Left lobe of liver (tissue), 2 donors: ENCODE measurements around the gene EDAR. TPM values are rescaled to one million over a fixed set of nuclear protein-coding genes. Genes with fewer than 3 reads are reported as not detected.

Source experiments
- ATAC-seq: fragments of 200-7000 bp; cut with Tn5 transposase; one replicate; pipeline ENCODE4 v1.9.1; 2020; ENCODE audit warnings: mild to moderate bottlenecking, moderate library complexity
- DNase-seq: peaks from one replicate; pipeline ENCODE4 v3.0.0-alpha.2; 2020; ENCODE audit warnings: low spot score
- total RNA-seq: library from RNA; stranded (reverse); gene quantifications from one replicate; pipeline ENCODE4 v1.2.1, GENCODE V29; 2021
- donor health status: DM: no; HTN: no; CAD: no; lungs with moderate emphysema.
- donor health status: DM: no; HTN: yes; CAD: no.

The EDAR gene
- total RNA-seq, 1 donor from 2014 or later, result 1.8 TPM

DNA sequence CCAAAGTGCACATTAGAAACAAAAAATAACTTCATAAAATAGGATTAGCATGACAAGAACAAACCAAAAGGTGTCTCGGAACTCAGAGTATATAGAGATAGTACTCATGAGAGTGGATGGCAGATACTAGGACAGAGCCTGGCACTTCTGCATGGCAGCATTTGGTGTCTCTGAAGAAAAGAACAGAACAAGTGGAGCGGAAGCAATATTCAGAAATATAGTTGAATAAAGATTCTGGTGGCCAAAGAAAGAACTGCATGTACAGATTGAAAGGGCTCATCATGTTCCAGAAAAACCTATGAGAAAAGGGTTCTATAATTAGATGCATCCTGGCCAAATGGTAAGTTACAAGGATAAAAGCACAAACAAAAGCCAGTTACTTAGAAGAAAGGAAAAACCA lies 111.5 kb downstream of the EDAR start:
- ATAC-seq (no peak), DNase-seq (no peak)

DNA sequence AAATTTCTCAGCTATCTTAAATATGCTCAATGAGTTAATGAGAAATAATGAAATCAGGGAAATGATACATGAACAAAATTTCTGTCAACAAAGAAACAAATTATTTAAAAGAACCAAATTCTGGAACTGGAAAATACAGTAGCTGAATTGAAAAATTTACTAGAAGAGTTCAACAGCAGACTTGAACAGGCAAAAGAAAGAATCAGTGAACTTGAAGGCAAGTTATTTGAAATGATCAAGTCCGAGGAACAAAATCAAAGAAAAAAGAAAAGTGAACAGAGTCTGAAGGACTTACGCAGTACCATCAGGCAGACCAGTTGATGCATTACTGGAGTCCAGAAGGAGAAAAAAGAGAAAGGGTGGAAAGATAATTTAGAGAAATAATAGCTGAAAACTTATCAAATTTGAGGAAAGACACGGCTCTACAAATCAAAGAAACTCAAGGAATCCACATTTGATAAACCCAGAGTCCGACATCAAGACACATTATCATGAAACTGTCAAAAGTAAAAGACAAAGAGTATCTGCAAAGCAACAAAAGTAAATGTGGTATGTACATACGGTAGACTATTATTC lies 118.9 kb downstream of the EDAR start:
- ATAC-seq, result no peak
- no peak for DNase-seq

DNA sequence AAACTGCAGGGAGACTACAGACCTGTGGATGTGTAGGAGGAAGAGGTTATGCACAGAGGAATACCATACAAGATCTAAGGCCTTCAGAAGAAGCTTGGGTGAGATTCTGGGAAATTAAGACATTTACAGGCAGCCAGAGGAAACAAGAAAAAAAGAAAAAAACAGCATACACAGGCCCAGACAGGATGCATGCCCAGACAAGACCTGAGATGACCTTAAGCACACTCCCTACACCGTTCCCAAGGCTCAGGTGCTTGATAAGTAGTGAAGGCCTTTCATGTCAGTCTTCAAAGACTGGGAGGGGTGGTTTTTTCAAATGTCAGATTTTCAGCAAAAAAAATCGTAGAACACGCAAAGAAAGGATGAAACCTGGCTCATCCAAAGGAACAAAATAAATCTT lies 119.5 kb downstream of the EDAR start:
- ATAC-seq, result no peak

DNA sequence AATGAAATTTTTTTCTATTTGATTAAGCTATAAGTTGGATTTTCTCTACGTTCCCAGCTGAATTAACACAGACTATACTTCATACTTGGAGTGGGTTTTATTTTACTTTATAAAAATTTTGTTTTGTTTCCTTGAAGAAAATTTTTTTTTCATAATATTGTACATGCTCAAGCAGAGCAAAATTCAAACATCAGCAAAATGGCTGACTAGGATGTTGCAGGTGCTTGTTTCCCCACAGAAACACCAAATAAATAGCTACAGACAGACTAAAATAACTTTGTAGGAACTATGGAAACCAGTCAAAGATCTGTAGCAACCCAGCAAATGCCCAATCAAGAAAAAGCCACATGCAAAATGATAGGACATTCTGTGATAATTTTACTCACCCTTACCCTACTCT lies 120.1 kb downstream of the EDAR start:
- no peak for ATAC-seq
- DNase-seq, result no peak

More for the DNA sequence above, 119.5 kb downstream of the EDAR start:
- no peak for DNase-seq

DNA sequence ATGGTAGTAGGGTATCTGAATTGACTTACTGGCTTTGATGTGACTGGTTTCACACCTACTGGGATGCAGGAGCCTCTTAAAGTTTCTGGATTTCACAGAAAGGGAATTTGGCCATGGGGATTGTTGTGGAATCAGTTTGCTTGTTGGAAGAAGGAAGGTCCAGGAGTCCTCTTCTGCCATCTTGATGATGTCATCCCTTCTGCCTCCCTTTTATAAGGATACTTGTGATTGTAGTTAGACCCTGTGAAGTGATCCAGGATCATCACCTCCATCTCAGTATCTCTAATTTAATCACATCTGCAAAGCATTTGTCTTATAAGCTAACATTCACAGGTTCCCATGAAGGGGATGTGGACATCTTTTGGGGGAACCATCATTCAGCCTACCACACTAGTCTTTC lies 123.0 kb downstream of the EDAR start:
- DNase-seq (no peak), ATAC-seq (no peak)

DNA sequence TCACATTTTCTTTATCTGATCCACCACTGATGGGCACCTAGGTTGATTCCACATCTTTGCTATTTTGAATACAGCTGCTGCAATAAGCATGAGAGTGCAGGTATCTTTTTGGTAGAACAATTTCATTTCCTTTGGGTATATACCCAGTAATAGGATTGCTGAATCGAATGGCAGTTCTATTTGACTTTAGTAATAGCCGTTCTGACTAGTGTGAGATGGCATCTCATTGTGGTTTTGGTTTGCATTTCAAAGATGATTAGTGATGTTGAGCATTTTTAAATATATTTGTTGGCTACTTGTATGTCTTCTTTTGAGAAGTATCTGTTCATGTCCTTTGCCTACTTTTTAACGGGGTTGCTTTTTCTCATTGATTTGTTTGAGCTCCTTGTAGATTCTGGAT lies 130.1 kb downstream of the EDAR start:
- DNase-seq, result no peak
- ATAC-seq, result no peak

DNA sequence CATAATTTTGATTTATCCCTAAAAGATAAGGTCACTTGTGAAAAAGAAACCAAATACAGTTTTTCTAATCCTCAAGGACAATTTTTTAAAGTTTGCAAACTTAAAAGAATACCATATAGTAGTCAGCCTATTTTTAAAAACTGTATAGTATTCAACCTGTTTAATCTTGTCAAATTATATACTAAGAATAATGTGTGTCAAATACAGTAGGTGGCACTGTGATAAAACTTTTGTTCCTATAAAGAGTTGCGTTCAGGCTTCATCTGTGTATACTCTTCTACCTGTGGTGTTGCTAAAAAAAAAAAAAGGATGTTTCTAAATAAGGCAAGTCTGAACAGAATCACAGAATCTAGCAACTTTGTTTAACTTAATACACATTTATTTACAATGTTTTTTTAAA lies 133.8 kb downstream of the EDAR start:
- peak; percentile 95 for ATAC-seq

DNA sequence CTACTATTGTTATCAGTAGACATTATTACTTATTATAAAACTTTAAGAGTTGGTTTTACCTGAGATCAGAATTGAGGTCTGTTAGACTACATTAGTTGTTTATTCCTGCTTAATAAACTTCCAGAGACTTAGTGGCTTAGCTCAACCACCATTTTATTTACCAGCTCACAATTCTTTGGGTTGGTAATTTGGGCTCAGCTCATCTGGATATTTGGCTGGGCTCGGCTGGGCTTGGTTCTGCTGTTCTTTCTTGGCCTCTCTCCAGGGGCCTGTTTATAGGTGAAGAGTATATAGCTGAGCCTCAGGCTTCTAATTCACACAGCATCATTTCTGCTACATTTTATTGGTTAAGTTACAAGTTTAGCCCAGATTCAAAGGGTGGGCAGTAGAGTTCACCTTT lies 134.5 kb downstream of the EDAR start:
- no peak for ATAC-seq
- DNase-seq, result no peak

More for the DNA sequence above, 133.8 kb downstream of the EDAR start:
- no peak for DNase-seq

DNA sequence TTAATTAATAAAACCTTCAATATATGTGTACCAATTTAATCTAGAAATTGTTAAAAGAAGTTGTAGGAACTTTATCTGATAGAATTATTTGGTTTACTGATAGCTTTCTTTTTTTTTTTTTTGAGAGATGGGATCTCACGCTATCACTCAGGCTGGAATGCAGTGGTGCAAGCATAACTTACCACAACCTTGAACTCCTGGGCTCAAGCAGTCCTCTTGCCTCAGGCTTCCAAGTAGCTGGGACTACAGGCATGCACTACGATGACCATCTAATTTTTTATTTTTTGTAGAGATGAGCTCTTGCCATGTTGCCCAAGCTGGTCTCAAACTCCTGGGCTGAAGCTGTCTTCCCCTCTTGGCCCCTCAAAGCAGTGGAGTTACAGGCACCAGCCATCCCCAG lies 135.6 kb downstream of the EDAR start:
- ATAC-seq, result peak; percentile 40
- DNase-seq, result no peak

DNA sequence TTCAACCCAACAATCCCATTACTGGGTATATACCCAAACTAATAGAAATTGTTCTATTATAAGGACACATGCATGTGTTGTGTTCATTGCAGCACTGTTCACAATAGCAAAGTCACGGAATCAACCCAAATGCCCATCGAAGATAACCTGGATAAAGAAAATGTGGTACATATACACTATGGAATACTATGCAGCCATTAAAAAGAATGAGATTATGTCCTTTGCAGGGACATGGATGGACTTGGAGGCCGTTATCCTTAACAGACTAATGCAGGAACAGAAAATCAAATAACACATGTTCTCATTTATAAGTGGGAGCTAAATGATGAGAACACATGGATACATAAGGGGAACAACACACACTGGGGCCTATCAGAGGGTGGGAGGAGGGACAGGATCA lies 136.6 kb downstream of the EDAR start:
- no peak for DNase-seq
- ATAC-seq, result no peak

DNA sequence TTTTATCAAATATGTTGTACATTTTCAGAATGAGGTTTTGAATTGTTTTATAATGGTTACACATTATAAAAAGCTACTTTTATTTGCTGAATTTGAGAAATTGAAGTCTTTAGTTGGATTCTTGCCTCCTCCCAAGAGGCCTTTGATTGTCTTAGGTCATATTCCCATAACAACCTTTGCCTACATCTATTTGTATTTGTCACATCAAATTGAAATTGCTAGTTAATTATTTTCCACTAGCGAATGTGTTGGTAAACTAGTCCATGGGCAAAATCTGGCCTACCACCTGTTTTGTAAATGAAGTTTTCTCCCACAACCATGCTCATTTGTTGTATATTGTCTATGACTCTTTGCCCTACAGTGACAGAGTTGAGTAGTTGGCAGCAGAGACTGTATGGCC lies 142.0 kb downstream of the EDAR start:
- peak; percentile 66 for ATAC-seq
- DNase-seq, result no peak

DNA sequence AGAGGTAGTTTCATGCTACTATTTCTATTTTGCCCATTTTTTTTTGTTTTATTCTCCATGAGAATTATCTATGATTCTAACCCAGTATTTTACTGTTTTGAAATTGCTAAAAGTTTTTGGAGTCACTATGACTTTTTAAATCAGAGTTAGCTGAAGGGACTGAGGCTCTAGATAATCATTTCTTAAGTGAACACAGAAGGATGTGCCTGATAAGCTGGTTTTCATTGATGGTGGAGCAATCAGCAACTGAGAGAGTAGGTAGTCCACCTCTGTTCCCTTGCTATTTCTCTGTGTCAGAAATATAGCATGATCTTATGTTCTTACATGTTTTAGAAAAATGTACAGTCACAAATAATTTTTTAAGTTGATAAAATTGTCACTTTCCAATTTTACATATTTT lies 143.1 kb downstream of the EDAR start:
- no peak for ATAC-seq
- DNase-seq, result no peak

Other genes with a start within 250 kb of the EDAR start
- 3.1 TPM for gene CCDC138, start 202.4 kb downstream of the EDAR start, total RNA-seq
- gene SH3RF3, start 140.0 kb upstream of the EDAR start, total RNA-seq, result 1.1 TPM